Stimulated activated naive CD8-positive, alpha-beta T cell treated with anti-CD3 and anti-CD28 coated beads, Interleukin-15, Interleukin-2, amounts not matched to agents 100 ng/mL and 50 ng/mL, for 24 hours (primary cell): ENCODE results near the gene PPP2R2C.

Experiments used
- H3K27ac Mint-ChIP-seq: one replicate; pipeline ENCODE4 v1.8.0; 2021; ENCODE audit warnings: mild to moderate bottlenecking, mixed read lengths
- H3K27me3 Mint-ChIP-seq: one replicate; pipeline ENCODE4 v1.8.0; 2021; ENCODE audit warnings: mixed read lengths
- H3K36me3 Mint-ChIP-seq: one replicate; pipeline ENCODE4 v1.8.0; 2021; ENCODE audit warnings: low read depth, mixed read lengths
- H3K4me1 Mint-ChIP-seq: one replicate; pipeline ENCODE4 v1.8.0; 2021; ENCODE audit warnings: low read depth, mixed read lengths
- H3K4me3 Mint-ChIP-seq: one replicate; pipeline ENCODE4 v1.8.0; 2021; ENCODE audit warnings: mild to moderate bottlenecking, mixed read lengths
- H3K9me3 Mint-ChIP-seq: one replicate; pipeline ENCODE4 v1.8.0; 2021; ENCODE audit warnings: mixed read lengths

PPP2R2C gene

DNA sequence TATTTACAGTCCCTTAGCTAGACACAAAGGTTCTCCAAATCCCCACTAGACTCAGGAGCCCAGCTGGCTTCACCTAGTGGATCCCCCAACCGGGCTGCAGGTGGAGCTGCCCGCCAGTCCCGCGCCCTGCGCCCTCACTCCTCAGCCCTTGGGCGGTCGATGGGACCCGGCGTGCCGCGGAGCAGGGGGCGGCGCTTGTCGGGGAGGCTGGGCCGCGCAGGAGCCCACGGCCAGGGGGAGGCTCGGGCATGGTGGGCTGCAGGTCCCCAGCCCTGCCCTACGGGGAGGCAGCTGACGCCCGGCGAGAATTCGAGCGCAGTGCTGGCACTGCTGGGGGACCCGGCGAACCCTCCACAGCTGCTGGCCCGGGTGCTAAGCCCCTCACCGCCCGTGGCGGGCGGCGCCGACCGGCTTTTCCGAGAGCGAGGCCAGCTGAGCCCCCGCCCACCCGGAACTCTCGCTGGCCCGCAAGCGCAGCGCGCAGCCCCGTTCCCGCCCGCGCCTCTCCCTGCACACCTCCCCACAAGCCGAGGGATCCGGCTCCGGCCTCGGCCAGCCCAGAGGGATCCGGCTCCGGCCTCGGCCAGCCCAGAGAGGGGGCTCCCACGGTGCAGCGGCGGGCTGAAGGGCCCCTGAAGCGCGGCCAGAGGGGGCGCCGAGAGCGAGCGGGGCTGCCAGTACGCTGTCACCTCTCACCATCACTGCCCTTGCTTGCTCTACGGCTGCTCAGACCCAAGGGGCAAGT, 163.3 kb downstream of the PPP2R2C start:
- Mint-ChIP-seq H3K36me3 (peaks cover 5% of the 10 kb centered on the region), H3K27me3 (peaks cover 43% of the 10 kb centered on the region), H3K4me1 (peaks cover 13% of the 10 kb centered on the region), H3K4me3 (peak overlapping the region; percentile 47), H3K9me3 (no peaks in the 10 kb centered on the region), H3K27ac (no peak overlapping the region)

DNA sequence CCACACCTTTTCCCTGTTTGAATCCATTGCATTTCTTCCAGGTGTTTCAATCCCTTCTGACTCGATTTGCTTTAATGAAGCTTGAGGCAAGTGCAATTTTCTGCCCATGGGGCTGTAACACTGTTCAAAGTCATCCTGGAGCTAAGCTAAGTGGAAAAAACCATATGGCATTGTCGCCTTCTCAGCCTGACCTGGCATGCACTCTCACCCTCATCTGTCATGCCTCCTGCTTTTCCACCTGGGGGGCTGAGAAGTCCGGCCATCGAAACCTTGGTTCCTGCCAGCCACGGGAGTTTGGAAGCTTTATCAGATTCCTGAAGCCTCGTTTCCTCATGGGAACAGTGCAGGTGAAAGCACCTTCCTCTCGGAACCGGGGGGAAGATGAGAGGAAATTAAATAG, 164.5 kb downstream of the PPP2R2C start:
- Mint-ChIP-seq H3K27ac (no peak overlapping the region), H3K27me3 (peaks cover 39% of the 10 kb centered on the region), H3K9me3 (no peaks in the 10 kb centered on the region)

DNA sequence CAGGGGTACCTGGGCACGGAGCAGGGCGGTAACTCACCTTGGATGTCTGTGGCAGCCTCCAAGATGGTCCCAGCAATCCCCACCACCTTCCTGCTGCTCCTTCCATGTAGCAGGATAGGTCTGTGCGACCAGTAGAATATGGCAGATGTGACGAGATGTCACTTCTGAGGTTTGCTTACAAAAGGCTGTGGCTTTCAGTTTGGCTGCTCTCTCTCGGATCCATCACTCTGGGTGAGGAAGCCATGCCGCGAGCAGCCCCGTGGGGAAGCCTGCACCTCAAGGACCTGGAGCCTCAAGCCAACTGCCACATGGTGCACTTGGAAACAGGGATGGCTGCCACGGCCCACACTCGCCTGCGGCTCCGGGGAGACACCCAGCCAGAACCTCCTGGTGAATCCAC, 165.2 kb downstream of the PPP2R2C start:
- no peaks in the 10 kb centered on the region for H3K9me3 Mint-ChIP-seq
- H3K27ac Mint-ChIP-seq, result no peak overlapping the region
- H3K4me1 Mint-ChIP-seq, result peaks cover 13% of the 10 kb centered on the region
- H3K4me3 Mint-ChIP-seq, result no peak overlapping the region
- H3K36me3 Mint-ChIP-seq, result peaks cover 10% of the 10 kb centered on the region
- H3K27me3 Mint-ChIP-seq, result peaks cover 39% of the 10 kb centered on the region

More for the DNA sequence above, 164.5 kb downstream of the PPP2R2C start:
- Mint-ChIP-seq H3K36me3 (peaks cover 5% of the 10 kb centered on the region), H3K4me3 (no peak overlapping the region), H3K4me1 (peaks cover 13% of the 10 kb centered on the region)

DNA sequence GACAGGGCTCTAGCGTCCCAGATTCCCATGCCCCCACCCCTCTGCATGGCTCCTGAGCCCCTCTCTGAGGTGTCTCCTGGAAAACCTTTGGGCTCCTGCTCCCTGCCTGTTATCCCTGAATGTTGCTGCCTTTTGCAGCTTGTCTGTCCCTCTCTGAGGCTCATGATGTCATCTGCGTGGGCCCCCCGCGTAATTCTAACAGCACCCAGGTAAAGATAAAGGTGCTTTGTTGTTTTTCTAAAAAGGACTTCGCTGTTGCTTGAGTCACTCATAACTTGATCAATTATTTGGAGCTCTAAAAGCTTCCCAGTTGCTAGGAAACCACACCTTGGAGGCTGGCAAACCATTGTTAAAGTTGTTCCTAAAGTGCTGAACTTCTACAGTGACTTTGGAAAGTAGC, 166.1 kb downstream of the PPP2R2C start:
- Mint-ChIP-seq H3K27ac (no peak overlapping the region), H3K27me3 (peaks cover 35% of the 10 kb centered on the region), H3K9me3 (no peaks in the 10 kb centered on the region), H3K36me3 (peaks cover 14% of the 10 kb centered on the region), H3K4me3 (no peak overlapping the region), H3K4me1 (peaks cover 13% of the 10 kb centered on the region)

DNA sequence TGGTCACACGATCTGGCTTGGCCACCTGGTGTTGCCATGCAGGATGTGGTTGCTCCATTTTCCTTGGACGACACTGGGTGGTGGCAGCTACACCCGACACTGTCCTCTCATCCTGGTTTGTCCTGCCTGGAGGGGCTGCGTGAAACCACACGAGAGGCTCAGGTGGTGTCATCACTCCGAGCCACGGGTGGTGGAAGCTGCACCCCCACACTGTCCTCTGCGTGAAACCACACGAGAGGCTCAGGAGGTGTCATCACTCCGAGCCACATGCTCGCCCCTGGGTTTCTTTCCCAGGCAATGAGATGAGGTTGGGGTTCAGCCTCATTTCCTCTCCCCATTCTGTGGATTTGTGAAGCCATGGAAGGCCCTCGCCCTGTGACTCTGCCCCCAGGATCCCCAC, 168.5 kb downstream of the PPP2R2C start:
- Mint-ChIP-seq H3K4me1 (peaks cover 5% of the 10 kb centered on the region), H3K36me3 (peaks cover 22% of the 10 kb centered on the region), H3K27me3 (peaks cover 15% of the 10 kb centered on the region), H3K9me3 (no peaks in the 10 kb centered on the region), H3K27ac (no peak overlapping the region), H3K4me3 (no peak overlapping the region)

- Mint-ChIP-seq H3K9me3 (no peaks in the 10 kb centered on the region), H3K27me3 (peaks cover 7% of the 10 kb centered on the region), H3K4me3 (no peak overlapping the region), H3K4me1 (no peaks in the 10 kb centered on the region), H3K27ac (no peak overlapping the region), H3K36me3 (peaks cover 18% of the 10 kb centered on the region)
Observed at GRCh38 chr4:6302869-6303268, 169.5 kb downstream of the PPP2R2C start.

GRCh38 chr4:6301732-6302442, 170.5 kb downstream of the PPP2R2C start:
- Mint-ChIP-seq H3K4me3 (no peak overlapping the region), H3K27ac (no peak overlapping the region)

DNA sequence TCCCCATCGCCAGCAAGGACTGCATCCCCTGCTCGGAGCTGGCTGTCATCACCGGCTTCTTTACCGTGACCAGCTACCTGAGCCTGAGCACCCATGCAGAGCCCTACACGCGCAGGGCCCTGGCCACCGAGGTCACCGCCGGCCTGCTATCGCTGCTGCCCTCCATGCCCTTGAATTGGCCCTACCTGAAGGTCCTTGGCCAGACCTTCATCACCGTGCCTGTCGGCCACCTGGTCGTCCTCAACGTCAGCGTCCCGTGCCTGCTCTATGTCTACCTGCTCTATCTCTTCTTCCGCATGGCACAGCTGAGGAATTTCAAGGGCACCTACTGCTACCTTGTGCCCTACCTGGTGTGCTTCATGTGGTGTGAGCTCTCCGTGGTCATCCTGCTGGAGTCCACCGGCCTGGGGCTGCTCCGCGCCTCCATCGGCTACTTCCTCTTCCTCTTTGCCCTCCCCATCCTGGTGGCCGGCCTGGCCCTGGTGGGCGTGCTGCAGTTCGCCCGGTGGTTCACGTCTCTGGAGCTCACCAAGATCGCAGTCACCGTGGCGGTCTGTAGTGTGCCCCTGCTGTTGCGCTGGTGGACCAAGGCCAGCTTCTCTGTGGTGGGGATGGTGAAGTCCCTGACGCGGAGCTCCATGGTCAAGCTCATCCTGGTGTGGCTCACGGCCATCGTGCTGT, 171.2 kb downstream of the PPP2R2C start:
- Mint-ChIP-seq H3K27ac (no peak overlapping the region), H3K4me3 (no peak overlapping the region), H3K27me3 (no peaks in the 10 kb centered on the region)

More at GRCh38 chr4:6301732-6302442, 170.5 kb downstream of the PPP2R2C start:
- Mint-ChIP-seq H3K36me3 (peaks cover 18% of the 10 kb centered on the region), H3K4me1 (no peaks in the 10 kb centered on the region), H3K9me3 (no peaks in the 10 kb centered on the region), H3K27me3 (peaks cover 6% of the 10 kb centered on the region)

DNA sequence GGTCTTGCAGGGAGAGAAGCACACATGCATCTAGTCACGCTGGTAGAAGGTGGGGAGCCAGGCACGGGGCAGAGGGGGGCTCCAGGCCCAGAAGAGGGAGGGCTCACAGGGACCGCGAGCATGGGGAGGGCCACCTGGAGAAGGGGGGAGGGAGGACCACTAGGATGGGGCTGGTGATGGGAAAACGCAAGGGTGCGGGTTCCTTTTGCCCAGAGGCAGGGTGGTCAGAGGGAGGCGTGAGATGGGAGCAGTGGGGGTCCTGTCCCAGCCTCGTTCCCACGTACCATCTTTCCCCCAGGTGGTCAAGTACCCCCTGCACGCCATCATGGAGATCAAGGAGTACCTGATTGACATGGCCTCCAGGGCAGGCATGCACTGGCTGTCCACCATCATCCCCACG, 172.1 kb downstream of the PPP2R2C start:
- H3K4me1 Mint-ChIP-seq, result no peaks in the 10 kb centered on the region
- H3K4me3 Mint-ChIP-seq, result no peak overlapping the region
- no peak overlapping the region for H3K27ac Mint-ChIP-seq
- no peaks in the 10 kb centered on the region for H3K9me3 Mint-ChIP-seq
- H3K36me3 Mint-ChIP-seq, result peaks cover 18% of the 10 kb centered on the region
- H3K27me3 Mint-ChIP-seq, result no peaks in the 10 kb centered on the region

More for the DNA sequence above, 171.2 kb downstream of the PPP2R2C start:
- H3K4me1 Mint-ChIP-seq, result no peaks in the 10 kb centered on the region
- peaks cover 18% of the 10 kb centered on the region for H3K36me3 Mint-ChIP-seq
- no peaks in the 10 kb centered on the region for H3K9me3 Mint-ChIP-seq

DNA sequence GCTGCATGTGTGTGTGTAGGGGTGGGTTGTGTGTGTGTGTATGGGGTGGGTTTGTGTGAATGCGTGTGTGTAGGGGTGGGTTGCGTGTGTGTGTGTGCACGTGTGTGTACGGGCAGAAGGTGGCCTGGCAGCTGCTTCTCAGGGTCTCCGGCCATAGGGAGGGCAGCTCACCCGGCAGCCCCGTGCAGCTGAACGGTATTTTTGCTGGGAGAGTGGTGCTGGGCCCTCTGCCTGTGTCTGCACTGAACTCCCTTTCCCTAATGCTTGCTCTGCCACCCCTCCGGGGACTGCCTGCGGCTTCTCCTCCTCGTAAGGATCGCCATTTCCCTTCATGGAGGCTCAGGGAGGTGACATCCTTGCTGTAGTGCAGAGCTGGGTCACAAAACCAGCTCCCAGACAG, 172.5 kb downstream of the PPP2R2C start:
- H3K9me3 Mint-ChIP-seq, result no peaks in the 10 kb centered on the region
- peaks cover 18% of the 10 kb centered on the region for H3K36me3 Mint-ChIP-seq
- H3K4me3 Mint-ChIP-seq, result no peak overlapping the region
- H3K27me3 Mint-ChIP-seq, result no peaks in the 10 kb centered on the region
- H3K27ac Mint-ChIP-seq, result no peak overlapping the region
- no peaks in the 10 kb centered on the region for H3K4me1 Mint-ChIP-seq

DNA sequence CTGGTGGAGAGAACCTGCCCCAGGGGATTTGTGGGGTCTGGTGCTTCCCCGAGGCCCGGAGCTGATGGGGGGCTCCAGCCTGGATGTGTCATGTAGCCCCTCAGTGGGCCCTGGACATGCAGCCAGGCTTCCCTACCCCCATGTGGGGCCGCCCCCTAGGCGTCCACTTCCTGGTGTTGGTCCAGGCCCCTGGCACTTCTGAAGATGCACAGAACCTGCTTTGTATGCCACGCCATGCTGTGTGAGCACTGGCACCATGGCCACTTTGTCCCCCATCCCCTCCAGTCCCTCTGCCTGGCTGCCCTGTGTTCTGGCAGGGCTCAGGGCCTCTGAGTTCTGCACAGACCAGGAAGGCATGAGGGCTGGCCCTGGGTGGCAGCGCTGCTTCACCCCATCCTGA, 173.6 kb downstream of the PPP2R2C start:
- Mint-ChIP-seq H3K27me3 (no peaks in the 10 kb centered on the region), H3K36me3 (peaks cover 18% of the 10 kb centered on the region), H3K9me3 (no peaks in the 10 kb centered on the region), H3K27ac (no peak overlapping the region), H3K4me3 (no peak overlapping the region), H3K4me1 (no peaks in the 10 kb centered on the region)

DNA sequence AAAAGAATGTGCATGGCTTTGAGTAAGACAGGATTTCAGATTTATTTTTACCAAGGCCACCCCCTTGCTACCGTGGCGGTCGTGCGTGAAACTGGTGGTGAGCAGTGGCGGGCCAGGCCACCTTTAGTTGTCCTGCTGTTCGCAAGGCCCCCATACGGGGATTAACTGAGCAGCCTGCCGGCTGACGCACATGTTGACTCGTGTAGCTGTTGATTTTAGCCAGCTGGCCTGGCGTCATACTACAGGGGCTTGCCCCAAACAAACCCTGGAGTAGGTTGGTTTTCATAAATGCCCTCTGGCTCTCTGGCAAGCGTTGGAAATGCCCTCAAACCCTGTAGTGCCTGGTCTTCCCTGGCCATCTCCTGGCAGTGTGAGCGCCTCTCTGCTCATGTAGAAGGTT, 174.4 kb downstream of the PPP2R2C start:
- H3K36me3 Mint-ChIP-seq, result peaks cover 18% of the 10 kb centered on the region
- no peaks in the 10 kb centered on the region for H3K9me3 Mint-ChIP-seq
- H3K4me1 Mint-ChIP-seq, result no peaks in the 10 kb centered on the region
- no peaks in the 10 kb centered on the region for H3K27me3 Mint-ChIP-seq
- no peak overlapping the region for H3K4me3 Mint-ChIP-seq
- no peak overlapping the region for H3K27ac Mint-ChIP-seq

DNA sequence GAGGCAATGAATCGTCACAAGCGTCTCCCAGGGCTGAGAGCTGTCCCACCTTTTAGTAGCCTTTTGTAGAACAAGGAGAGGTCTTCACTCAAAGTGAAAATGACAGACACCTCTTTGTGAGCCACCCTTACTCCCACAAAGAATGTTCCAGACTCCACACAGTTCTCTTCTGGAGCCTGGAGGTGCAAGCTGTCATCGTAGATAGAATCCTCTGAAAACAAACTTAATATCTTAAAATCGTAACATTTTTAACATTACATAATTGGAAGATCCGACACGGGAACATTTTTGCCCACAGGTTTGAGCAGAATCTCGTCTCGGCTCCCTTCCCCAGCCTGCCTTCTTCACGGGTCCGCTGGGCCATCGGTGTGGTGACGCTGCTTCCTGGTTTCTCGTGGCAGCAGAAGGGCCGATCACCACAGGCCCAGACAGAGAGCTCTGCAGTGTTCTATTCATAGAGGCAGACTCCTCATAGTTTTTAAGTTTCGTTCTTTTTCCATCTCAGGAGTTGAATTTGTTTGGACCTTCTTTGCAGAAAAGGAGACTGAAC, 175.1 kb downstream of the PPP2R2C start:
- Mint-ChIP-seq H3K27ac (no peak overlapping the region), H3K9me3 (no peaks in the 10 kb centered on the region), H3K27me3 (no peaks in the 10 kb centered on the region), H3K4me1 (no peaks in the 10 kb centered on the region), H3K36me3 (peaks cover 14% of the 10 kb centered on the region), H3K4me3 (no peak overlapping the region)

DNA sequence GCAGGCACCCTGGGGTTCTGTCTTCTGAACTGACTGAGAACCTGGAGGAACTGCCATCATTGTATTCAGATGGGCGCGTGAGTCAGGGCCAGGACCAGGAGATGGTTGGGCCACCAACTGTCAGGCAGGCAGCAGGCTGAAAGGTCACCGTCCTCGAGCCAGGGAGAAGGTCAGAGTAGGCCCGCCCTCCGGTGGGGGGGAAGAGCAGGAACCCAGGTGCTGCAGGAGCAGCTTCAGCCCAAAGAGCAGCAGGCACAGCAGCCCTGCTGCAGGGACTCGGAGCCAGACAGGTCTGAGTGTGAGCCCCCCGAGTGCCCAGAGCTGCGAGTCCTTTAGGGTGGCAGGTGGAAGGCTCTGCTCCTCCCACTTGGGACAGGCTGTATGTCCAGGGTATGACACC, 176.4 kb downstream of the PPP2R2C start:
- Mint-ChIP-seq H3K27me3 (no peaks in the 10 kb centered on the region), H3K27ac (no peak overlapping the region), H3K9me3 (no peaks in the 10 kb centered on the region), H3K36me3 (peaks cover 6% of the 10 kb centered on the region), H3K4me1 (no peaks in the 10 kb centered on the region), H3K4me3 (no peak overlapping the region)

- Mint-ChIP-seq H3K36me3 (peaks cover under 1% of the 10 kb centered on the region), H3K4me3 (no peak overlapping the region)
Observed at GRCh38 chr4:6295495-6295894, 176.9 kb downstream of the PPP2R2C start.

More at GRCh38 chr4:6295495-6295894, 176.9 kb downstream of the PPP2R2C start:
- Mint-ChIP-seq H3K4me1 (no peaks in the 10 kb centered on the region), H3K27me3 (no peaks in the 10 kb centered on the region), H3K9me3 (no peaks in the 10 kb centered on the region), H3K27ac (no peak overlapping the region)
